HFFc6 (cell line): ENCODE data around the gene TDRD12. TPM values are rescaled to one million over a fixed set of nuclear protein-coding genes. Genes with fewer than 3 reads are reported as not detected.
"Not testable (repeated sequence)": the region's sequence is repeated elsewhere in the genome, so short reads cannot be mapped to it uniquely, and the experiment has no call there.

Experiments
- DNase-seq: peaks from one replicate; pipeline ENCODE4 v3.0.0-alpha.2; 2018
- H3K27ac Mint-ChIP-seq: 2 replicates; pipeline ENCODE4 v1.8.0; 2020; ENCODE audit warnings: mild to moderate bottlenecking, mixed read lengths
- H3K27me3 Mint-ChIP-seq: 2 replicates; pipeline ENCODE4 v1.8.0; 2021; ENCODE audit warnings: mild to moderate bottlenecking, moderate library complexity, mixed read lengths; ENCODE audit not compliant: insufficient read depth
- H3K36me3 Mint-ChIP-seq: 2 replicates; pipeline ENCODE4 v1.8.0; 2021; ENCODE audit warnings: low read depth, mixed read lengths
- H3K4me1 Mint-ChIP-seq: 2 replicates; pipeline ENCODE4 v1.8.0; 2020; ENCODE audit warnings: low read depth, mixed read lengths
- H3K4me3 Mint-ChIP-seq: 2 replicates; pipeline ENCODE4 v1.8.0; 2020; ENCODE audit warnings: mild to moderate bottlenecking, moderate library complexity, mixed read lengths
- H3K9me3 Mint-ChIP-seq: 2 replicates; pipeline ENCODE4 v1.8.0; 2020; ENCODE audit warnings: mild to moderate bottlenecking, mixed read lengths
- CTCF ChIP-seq: fragments of 200-600 bp; sonication (generic); IDR thresholded peaks from 2 replicates; pipeline ENCODE4 v1.5.0; 2021; ENCODE audit warnings: antibody characterized with exemption, mild to moderate bottlenecking
- total RNA-seq, 6 experiments: library from RNA; stranded (reverse); fragmentation: NEBNext Ultra II Directional; extraction: Animal tissue kit (Norgen Biotek cat#: 25700); gene quantifications; 2 replicates in 1 of 6; 3 replicates in 5 of 6; pipeline ENCODE4 v1.2.3, GENCODE V29; 2021

Gene TDRD12
- total RNA-seq, 6 experiments from 2014 or later: 0.07 to 0.31 (median 0.18) TPM; not detected in 1

DNA sequence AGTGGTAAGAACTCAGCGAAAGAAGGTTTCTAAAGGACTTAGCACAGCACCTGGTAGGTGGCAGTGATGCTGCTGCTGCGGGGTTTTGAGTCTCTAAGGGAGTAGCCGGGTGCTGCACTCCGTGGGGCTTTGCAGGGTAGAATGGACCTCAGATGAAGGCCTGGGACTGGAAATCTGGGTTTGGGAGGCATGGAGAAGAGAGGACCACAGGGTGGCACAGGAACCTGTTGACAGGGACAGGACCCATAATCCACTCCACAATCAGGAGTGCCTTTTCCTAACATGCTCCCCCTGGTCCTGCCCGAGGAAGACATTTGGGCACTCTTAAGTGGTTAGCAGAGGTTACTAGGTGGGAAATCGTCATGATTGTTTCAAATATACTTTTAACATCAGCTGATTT, 29.8 kb downstream of the TDRD12 start:
- no peak for TF ChIP-seq CTCF

GRCh38 chr19:32750441-32751055, 31.0 kb downstream of the TDRD12 start:
- no peaks in the 10 kb centered on the region for H3K4me1 Mint-ChIP-seq
- H3K27ac Mint-ChIP-seq: no peak overlapping the region
- DNase-seq: no peak
- H3K4me3 Mint-ChIP-seq: no peak overlapping the region
- peaks cover 32% of the 10 kb centered on the region for H3K27me3 Mint-ChIP-seq
- H3K36me3 Mint-ChIP-seq: no peaks in the 10 kb centered on the region
- TF ChIP-seq CTCF: no peak
- H3K9me3 Mint-ChIP-seq: no peaks in the 10 kb centered on the region

More for the DNA sequence above, 29.8 kb downstream of the TDRD12 start:
- Mint-ChIP-seq H3K4me3 (no peak overlapping the region), H3K9me3 (no peaks in the 10 kb centered on the region), H3K27ac (no peak overlapping the region), H3K27me3 (peaks cover 29% of the 10 kb centered on the region), H3K36me3 (no peaks in the 10 kb centered on the region), H3K4me1 (no peaks in the 10 kb centered on the region)
- no peak for DNase-seq

DNA sequence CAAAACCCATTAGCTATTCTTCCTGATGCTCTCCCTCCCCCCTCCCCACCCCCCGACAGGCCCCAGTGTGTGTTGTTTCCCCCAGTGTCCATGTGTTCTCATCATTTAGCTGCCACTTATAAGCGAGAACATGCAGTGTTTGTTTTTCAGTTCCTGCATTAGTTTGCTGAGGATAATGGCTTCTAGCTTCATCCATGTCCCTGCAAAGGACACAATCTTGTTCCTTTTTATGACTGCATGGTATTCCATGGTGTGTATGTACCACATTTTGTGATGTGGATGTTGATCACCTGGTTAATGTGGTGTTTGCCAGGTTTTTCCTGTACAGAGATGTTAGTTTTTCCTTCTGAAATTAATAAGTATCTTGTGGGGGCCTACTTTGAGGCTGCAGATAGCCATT, 31.5 kb downstream of the TDRD12 start:
- Mint-ChIP-seq H3K4me1 (no peaks in the 10 kb centered on the region), H3K36me3 (no peaks in the 10 kb centered on the region), H3K27ac (no peak overlapping the region), H3K9me3 (no peaks in the 10 kb centered on the region), H3K4me3 (no peak overlapping the region), H3K27me3 (peaks cover 34% of the 10 kb centered on the region)
- no peak for DNase-seq
- no peak for TF ChIP-seq CTCF

DNA sequence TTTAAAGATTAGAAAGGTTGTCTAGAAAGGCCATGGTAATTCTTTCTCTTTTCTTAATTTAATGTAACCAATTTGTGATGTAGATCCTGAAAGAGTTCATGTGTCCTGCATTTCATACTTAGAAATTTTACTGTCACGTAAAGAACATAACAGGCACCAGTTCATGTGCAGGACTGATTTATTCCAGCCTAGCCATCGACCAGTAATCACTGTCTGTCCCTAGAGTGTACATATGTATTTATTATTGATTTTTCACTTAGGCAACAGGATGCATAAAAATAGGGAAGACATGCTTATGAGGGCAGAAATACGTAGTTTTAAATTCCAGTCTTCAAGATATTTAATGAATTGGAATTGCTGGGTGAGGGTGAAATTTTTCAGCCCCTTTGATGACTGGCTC, 37.6 kb downstream of the TDRD12 start:
- Mint-ChIP-seq H3K4me3 (no peak overlapping the region), H3K4me1 (no peaks in the 10 kb centered on the region)

DNA sequence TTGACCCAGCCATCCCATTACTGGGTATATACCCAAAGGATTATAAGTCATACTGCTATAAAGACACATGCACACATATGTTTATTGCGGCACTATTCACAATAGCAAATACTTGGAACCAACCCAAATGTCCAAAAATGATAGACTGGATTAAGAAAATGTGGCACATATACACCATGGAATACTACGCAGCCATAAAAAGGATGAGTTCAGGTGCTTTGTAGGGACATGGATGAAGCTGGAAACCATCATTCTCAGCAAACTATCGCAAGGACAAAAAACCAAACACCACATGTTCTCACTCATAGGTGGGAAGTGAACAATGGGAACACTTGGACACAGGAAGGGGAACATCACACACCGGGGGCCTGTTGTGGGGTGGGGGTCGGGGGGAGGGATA, 45.8 kb downstream of the TDRD12 start:
- DNase-seq, H3K4me1 Mint-ChIP-seq, H3K27ac Mint-ChIP-seq, H3K36me3 Mint-ChIP-seq, H3K4me3 Mint-ChIP-seq, H3K9me3 Mint-ChIP-seq: not testable (repeated sequence)
- H3K27me3 Mint-ChIP-seq: peaks cover 13% of the 10 kb centered on the region

More for the DNA sequence above, 37.6 kb downstream of the TDRD12 start:
- Mint-ChIP-seq H3K27ac (no peak overlapping the region), H3K9me3 (no peaks in the 10 kb centered on the region), H3K27me3 (peaks cover 24% of the 10 kb centered on the region), H3K36me3 (no peaks in the 10 kb centered on the region)
- no peak for TF ChIP-seq CTCF
- no peak for DNase-seq

- Mint-ChIP-seq H3K9me3 (no peaks in the 10 kb centered on the region; the same call in 1 of the 2 replicates), H3K27me3 (peaks cover 7% of the 10 kb centered on the region), H3K36me3 (peaks cover 5% of the 10 kb centered on the region; the same call in 1 of the 2 replicates), H3K4me1 (peaks cover 4% of the 10 kb centered on the region), H3K4me3 (no peak overlapping the region), H3K27ac (no peak overlapping the region)
- no peak for TF ChIP-seq CTCF
- no peak for DNase-seq
Observed at GRCh38 chr19:32767951-32768679, 48.5 kb downstream of the TDRD12 start.
